HG02885 (cell line): ENCODE data around the gene MYO3B.
A peak's percentile ranks its signal among the peaks of the same experiment; 100 is the strongest.

Experiments
- ATAC-seq: cut with Tn5 transposase; IDR thresholded peaks from one replicate; pipeline ENCODE4 v1.9.1; 2021; ENCODE audit warnings: mild to moderate bottlenecking; ENCODE audit not compliant: unreplicated experiment, poor library complexity

MYO3B gene

DNA sequence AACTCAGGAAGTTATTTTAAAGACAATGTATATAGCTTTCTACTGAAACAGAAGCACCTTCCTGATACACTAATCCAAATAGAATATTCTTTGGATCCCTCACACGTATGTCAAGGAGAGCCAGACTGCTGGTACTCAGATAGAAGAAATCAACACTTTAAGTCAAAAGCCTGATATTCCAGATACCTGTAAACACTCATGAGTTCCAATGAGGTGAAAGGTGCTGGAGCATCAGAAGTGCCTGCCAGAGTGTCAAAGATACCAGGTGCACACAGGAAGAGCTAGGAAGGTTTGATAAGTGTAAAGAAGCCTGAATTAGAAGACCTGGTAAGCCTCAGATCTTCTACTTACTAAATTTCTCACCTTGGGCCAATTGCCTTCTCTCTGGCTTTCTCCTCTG is 310.9 kb downstream of the MYO3B start:
- ATAC-seq = no peak

DNA sequence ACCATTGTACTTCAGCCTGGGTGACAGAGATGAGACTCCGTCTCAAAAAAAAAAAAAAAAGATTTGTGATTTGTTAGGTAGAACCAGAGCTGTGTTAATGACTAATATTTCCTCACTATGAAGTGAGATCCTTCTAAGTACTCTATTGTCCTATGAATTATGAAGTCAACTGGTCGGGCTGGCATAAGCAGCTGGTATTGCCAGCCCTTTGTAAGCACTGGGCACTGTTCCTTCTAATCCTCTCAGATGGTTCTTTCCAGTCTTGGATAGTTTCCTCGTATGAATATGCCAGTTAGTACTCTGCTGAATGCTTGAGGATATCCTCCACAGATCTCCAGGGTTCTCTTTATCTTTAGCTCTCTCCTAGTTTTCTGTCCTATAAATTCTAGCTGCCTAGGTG is 314.1 kb downstream of the MYO3B start:
- no peak for ATAC-seq

- ATAC-seq = no peak
Observed at GRCh38 chr2:170493426-170494097, 315.6 kb downstream of the MYO3B start.

- ATAC-seq = no peak
Observed at GRCh38 chr2:170495896-170496295, 317.9 kb downstream of the MYO3B start.

DNA sequence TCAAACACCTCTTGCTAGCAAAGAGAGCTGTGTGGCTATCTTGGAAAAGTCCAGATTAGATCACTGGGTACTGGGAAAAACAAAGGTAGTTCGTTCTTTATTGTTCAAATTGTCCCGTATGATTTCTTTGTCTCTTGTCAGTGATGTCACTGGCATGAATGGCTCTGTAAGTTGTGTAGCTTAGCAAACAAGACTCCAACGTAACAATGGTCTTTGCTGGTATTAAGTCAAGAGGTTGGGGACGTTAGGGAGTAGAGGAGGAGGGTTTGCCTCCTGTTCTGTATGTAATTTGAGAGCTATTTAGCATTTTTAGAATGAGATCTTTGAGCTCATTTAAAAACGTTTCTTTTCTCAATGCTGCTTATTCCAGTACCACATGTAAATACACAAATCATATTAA is 320.7 kb downstream of the MYO3B start:
- ATAC-seq = no peak

GRCh38 chr2:170500104-170500503 is 322.2 kb downstream of the MYO3B start:
- no peak for ATAC-seq

GRCh38 chr2:170500770-170501169 is 322.8 kb downstream of the MYO3B start:
- no peak for ATAC-seq

DNA sequence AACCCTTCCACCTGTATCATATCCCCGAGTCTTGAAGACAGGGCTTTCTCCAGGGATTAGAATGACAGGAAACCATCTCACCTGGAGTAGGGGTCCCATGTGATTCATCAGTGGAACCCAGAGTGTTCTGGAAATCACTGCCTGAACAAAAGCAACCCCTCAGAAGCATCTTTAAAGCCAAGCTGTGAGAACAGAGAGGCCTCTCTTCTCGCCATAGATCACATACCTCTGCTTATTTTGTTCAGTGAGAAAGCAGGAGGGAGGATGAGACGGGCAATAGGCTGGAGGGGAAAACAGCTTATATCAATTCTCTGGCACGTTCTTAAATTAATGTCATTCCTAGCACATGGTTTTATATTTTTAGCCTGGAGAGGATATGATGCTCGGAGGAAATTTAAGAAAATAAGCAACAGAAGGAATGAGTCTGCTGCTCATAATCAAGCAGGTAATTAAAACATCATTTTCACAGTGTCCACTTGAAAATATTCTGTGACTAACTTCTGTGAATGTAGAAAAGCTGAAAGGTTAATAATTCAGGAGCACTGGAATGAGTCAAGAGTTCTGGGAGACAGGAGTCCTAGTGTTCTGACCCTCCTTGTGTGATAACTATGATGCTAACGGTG is 323.6 kb downstream of the MYO3B start:
- ATAC-seq = no peak

DNA sequence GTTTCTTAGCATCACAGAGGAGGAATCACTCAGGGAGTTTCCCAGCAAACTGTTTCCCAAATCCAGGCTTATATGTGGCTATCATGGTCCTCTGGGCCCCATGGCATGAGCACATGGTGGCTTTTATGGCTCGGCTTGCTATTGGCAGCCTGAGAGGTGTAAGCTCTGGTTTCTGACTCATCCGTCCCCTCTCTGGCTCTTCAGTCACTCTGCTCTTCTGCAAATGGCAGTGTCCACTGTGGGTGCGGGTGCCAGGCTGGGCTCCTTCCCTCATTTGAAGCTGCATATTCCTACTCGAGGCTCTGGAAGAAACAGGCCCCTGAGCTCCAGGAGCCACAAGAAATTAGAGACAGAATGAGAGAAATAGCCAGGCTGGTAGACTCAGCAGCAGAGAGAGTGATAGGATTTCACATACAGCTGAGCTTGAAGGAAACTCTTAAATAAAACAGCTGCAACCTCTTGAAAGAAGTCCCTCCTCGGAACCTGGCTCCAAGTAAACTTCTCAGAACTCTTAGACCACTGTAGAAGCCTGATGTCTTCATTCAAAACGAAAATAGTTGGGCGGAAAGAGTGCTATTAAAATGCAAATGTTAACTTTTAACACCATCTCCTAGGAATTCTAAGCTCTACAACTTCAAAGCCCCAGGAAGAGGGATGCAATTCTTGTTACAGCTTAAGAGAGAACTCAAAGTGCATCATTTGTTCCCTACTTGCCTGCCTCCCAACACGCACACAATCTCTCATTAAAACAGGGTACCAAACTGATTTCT is 324.6 kb downstream of the MYO3B start:
- no peak for ATAC-seq

- no peak for ATAC-seq
Observed at GRCh38 chr2:170503563-170503962, 325.6 kb downstream of the MYO3B start.

DNA sequence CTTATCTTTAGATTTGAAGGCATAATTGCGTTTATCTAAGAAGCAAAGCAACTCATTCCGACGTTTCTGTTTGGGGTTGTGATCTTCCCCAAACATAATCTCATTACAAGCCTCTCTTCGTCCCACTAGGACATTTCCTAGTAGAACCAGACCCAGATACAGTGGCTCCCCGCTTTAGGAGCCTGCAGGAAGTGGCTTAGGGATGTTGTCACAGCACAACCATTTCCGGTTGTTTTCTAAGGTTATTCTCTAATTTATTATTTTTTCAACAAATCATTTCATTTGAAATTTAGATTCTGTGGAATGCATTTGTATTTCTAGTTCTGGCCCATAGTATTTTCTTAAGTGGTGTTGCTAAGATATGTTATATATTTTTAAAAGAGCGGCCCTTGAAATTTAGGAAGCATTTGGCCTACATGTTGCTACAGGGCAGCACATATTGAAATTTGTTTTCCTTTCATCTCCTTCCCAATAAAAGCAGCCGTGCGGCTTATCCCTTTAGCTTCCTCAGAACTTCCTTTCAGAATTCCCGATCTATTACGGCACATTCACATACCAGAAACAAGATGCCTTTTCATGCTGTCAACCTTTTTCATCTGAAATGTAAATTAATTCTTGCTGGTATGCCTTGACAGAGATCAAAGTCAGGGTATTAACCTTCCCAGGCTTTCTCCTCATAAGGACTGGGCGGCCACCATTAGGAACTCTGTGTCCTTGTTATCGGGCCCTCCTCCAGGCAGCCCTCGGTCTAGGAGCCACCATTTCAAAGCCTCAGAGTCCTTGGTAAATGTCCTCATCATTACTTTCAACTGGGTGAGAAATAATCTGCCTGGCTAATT is 326.2 kb downstream of the MYO3B start:
- ATAC-seq = no peak

GRCh38 chr2:170504810-170505145 is 326.8 kb downstream of the MYO3B start:
- no peak for ATAC-seq

- ATAC-seq = no peak
Observed at GRCh38 chr2:170505631-170506275, 327.8 kb downstream of the MYO3B start.

- peak; percentile 63 for ATAC-seq
Observed at GRCh38 chr2:170509452-170510193, 331.7 kb downstream of the MYO3B start.

GRCh38 chr2:170512266-170512665 is 334.3 kb downstream of the MYO3B start:
- no peak for ATAC-seq

GRCh38 chr2:170514140-170514539 is 336.2 kb downstream of the MYO3B start:
- ATAC-seq = no peak

DNA sequence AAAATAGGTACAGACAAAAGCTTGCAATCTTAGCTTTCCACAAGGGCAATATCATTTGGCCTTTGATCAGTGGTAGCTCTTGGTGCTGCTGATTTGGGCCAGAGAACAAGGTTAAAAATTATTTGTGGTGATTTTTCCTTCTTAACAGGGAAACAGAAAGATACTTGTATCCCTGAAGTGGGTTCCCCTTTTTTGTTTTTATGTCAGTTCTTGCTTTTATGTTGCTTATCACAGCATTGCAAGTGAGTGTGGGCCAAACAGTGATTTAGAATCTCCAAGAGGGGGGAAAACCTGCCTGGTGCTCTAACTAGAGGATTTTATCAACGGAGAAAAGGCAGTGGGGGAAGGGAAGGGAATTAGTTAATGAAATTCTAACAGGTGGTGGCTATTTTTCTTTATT is 339.6 kb downstream of the MYO3B start:
- no peak for ATAC-seq

DNA sequence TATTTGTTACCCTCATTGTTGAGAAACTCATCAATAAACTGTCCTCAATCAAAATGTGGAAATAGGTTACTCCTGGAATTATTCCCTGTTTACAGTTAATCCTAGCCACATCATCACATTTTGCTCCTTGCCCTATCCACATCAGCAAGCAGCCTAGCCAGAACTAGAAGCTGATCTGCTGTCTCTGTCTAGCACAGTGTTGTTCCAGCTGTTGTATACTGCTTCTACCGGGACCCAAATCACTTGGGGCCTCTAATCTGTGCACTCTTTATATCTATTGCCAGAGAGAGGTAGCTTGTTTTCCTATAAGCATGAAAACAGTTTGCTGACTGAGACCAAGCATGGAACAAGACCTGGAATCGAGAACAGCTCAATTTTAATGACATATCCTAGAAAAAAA is 341.0 kb downstream of the MYO3B start:
- no peak for ATAC-seq

DNA sequence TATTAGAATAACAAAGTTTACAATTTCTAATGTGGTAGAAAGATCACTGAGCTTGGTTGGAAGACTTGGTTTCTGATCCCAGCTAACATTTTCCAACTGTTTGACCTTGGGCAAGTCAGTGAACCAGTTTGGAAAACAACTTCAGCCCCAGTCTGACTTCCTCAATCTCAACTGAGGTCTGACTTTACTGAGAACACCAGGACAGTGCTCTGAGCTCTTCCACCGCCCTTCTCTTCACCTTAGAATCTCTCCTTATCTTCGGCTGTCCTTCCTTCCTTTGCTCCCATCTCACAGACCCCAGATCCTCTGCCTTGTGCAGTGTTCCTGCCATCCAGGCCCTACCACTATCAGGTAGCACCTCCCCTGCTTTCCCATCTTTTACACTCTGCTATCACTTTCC is 343.4 kb downstream of the MYO3B start:
- no peak for ATAC-seq

DNA sequence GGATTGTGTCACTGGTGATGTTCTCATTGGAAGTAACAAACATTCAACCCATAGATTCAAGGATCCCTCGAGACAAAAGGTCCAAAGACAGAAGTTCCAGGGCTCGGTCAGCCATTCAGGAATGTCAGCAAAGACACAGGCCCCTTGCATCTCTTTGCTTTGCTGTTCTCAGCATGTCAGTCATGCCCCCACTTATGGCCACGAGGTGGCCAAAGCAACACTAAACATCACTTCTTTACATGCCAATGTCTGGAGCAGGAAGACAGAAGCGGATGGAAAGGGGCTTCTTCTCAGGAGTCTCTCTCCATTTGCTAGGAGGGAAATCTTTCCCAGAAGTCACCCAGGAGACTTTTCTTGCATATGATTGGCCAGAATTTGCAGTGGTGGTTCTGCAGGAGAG is 345.6 kb downstream of the MYO3B start:
- ATAC-seq = no peak
